Gastrocnemius medialis (tissue), 4 donors: Measurements from ENCODE around the gene HTR2C.

ENCODE experiments used
- CTCF ChIP-seq, 5 experiments: fragments of 450-650 bp in 3 of 5; fragments of 200-600 bp in 2 of 5; sonication (generic) in 2 of 5; IDR thresholded peaks in 4 of 5; conservative IDR thresholded peaks in 1 of 5; 1 replicate in 4 of 5; 2 replicates in 1 of 5; pipeline ENCODE4 v1.5.1; 2016 to 2019; ENCODE audit warnings: antibody characterized with exemption in 5 of 5, mild to moderate bottlenecking in 3 of 5, moderate library complexity in 3 of 5
- POLR2A ChIP-seq, 2 donors: fragments of 450-650 bp; IDR thresholded peaks; one replicate each; pipeline ENCODE4 v1.6.1; 2017; ENCODE audit warnings: antibody characterized with exemption in 2 of 2, mild to moderate bottlenecking in 2 of 2, moderate library complexity in 2 of 2

GRCh38 chrX:114798907-114799306 lies 215.0 kb downstream of the HTR2C start:
- TF ChIP-seq CTCF (IDR thresholded peaks at IDR 0.05 in 4 of 5, conservative IDR thresholded peaks at IDR 0.05 in 1 of 5) (no peak), POLR2A (IDR thresholded peaks at IDR 0.05) (no peak)
